Measurements from ENCODE around the gene C4orf51.

DNA sequence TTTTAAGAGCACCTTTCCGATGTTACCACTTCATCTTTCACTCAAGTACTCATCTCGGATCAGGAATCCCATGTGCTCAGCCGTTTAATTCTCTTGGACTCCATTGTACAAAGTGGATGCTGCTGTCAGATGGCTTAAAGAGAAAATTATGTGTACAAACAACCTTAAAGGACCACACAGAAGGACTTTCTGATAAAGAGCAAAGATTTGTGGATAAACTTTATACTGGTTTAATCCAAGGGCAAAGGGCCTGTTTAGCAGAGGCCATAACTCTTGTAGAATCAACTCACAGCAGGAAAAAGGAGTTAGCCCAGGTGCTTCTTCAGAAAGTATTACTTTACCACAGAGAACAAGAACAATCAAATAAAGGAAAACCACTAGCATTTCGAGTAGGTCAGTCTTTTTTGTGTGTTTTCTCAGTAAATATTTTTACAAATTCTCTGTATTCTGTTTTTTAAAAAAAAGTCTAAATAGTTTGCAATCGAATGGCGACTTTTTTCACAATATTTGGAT, 40.7 kb upstream of the C4orf51 start:
- TF ChIP-seq, protein P1, sequence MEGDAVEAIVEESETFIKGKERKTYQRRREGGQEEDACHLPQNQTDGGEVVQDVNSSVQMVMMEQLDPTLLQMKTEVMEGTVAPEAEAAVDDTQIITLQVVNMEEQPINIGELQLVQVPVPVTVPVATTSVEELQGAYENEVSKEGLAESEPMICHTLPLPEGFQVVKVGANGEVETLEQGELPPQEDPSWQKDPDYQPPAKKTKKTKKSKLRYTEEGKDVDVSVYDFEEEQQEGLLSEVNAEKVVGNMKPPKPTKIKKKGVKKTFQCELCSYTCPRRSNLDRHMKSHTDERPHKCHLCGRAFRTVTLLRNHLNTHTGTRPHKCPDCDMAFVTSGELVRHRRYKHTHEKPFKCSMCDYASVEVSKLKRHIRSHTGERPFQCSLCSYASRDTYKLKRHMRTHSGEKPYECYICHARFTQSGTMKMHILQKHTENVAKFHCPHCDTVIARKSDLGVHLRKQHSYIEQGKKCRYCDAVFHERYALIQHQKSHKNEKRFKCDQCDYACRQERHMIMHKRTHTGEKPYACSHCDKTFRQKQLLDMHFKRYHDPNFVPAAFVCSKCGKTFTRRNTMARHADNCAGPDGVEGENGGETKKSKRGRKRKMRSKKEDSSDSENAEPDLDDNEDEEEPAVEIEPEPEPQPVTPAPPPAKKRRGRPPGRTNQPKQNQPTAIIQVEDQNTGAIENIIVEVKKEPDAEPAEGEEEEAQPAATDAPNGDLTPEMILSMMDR (IDR thresholded peaks at IDR 0.05): no peak
- no peak for TF ChIP-seq POLR2A (IDR thresholded peaks at IDR 0.05)
- no peak for TF ChIP-seq POLR2AphosphoS5 (IDR thresholded peaks at IDR 0.05)
